Mesenchymal stem cell (in vitro differentiated cells and primary cell): ENCODE measurements around the gene ZNF408.

ENCODE experiments used
- DNase-seq: peaks from one replicate; pipeline ENCODE4 v3.0.0-alpha.2; 2013
- H2AFZ ChIP-seq: one replicate; pipeline ENCODE4 v1.6.1; 2013; ENCODE audit warnings: low read depth, mild to moderate bottlenecking, control low read depth, inconsistent platforms, low read length, moderate library complexity
- H2AK5ac ChIP-seq: 2 replicates; pipeline ENCODE4 v1.6.1; 2013; ENCODE audit warnings: low read length, moderate library complexity, mild to moderate bottlenecking, inconsistent platforms; ENCODE audit not compliant: severe bottlenecking
- H2BK120ac ChIP-seq: one replicate; pipeline ENCODE4 v1.6.1; 2013; ENCODE audit warnings: low read depth, mild to moderate bottlenecking, inconsistent platforms, low read length, moderate library complexity
- H2BK12ac ChIP-seq, 2 experiments: one replicate each; pipeline ENCODE4 v1.6.1; 2013; ENCODE audit warnings: inconsistent platforms in 2 of 2, low read length in 2 of 2, mild to moderate bottlenecking in 2 of 2, moderate library complexity in 2 of 2, control low read depth in 1 of 2
- H2BK15ac ChIP-seq: one replicate; pipeline ENCODE4 v1.6.1; 2013; ENCODE audit warnings: mild to moderate bottlenecking, low read depth, inconsistent platforms; ENCODE audit not compliant: poor library complexity, severe bottlenecking
- H2BK5ac ChIP-seq: 2 replicates; pipeline ENCODE4 v1.6.1; 2013; ENCODE audit warnings: low read depth, mild to moderate bottlenecking, low read length, control low read depth, inconsistent platforms; ENCODE audit not compliant: poor library complexity, severe bottlenecking
- H3K14ac ChIP-seq, 2 experiments: one replicate each; pipeline ENCODE4 v1.6.1; 2013; ENCODE audit warnings: inconsistent platforms in 2 of 2, low read length in 2 of 2, control low read depth in 1 of 2, mild to moderate bottlenecking in 1 of 2, moderate library complexity in 1 of 2
- H3K18ac ChIP-seq, 2 experiments: one replicate each; pipeline ENCODE4 v1.6.1; 2013; ENCODE audit warnings: inconsistent platforms in 2 of 2, low read length in 2 of 2, control low read depth in 1 of 2, low read depth in 1 of 2, mild to moderate bottlenecking in 1 of 2
- H3K23ac ChIP-seq, 2 experiments: one replicate each; pipeline ENCODE4 v1.6.1; 2013; ENCODE audit warnings: inconsistent platforms in 2 of 2, low read length in 2 of 2, mild to moderate bottlenecking in 2 of 2, moderate library complexity in 2 of 2, control low read depth in 1 of 2
- H3K27ac ChIP-seq: 2 replicates; pipeline ENCODE4 v1.5.1; 2013; ENCODE audit warnings: mild to moderate bottlenecking, moderate library complexity, low read length, control low read depth, inconsistent platforms; ENCODE audit not compliant: poor library complexity, severe bottlenecking
- H3K27me3 ChIP-seq, 2 experiments: 2 replicates each; pipeline versions ENCODE4 v1.6.1 to v1.7.0; 2013; ENCODE audit warnings: low read length in 2 of 2, mild to moderate bottlenecking in 2 of 2, moderate library complexity in 2 of 2, control low read depth in 1 of 2, inconsistent platforms in 1 of 2; ENCODE audit not compliant: control insufficient read depth in 1 of 2, insufficient read depth in 1 of 2
- H3K36me3 ChIP-seq, 2 experiments: 2 replicates each; pipeline versions ENCODE4 v1.6.1 to v1.7.0; 2013; ENCODE audit warnings: low read length in 2 of 2, control low read depth in 1 of 2, inconsistent platforms in 1 of 2, low read depth in 1 of 2, mild to moderate bottlenecking in 1 of 2; ENCODE audit not compliant: insufficient read depth in 2 of 2, control insufficient read depth in 1 of 2
- H3K4ac ChIP-seq, 2 experiments: one replicate each; pipeline ENCODE4 v1.6.1; 2013; ENCODE audit warnings: inconsistent platforms in 2 of 2, low read length in 2 of 2, mild to moderate bottlenecking in 2 of 2, moderate library complexity in 2 of 2, control low read depth in 1 of 2, low read depth in 1 of 2
- H3K4me1 ChIP-seq: 2 replicates; pipeline ENCODE4 v1.6.1; 2013; ENCODE audit warnings: low read depth, low read length, control low read depth; ENCODE audit not compliant: control insufficient read depth, insufficient read depth
- H3K4me2 ChIP-seq: 2 replicates; pipeline ENCODE4 v1.6.1; 2013; ENCODE audit warnings: low read length, mild to moderate bottlenecking, inconsistent platforms; ENCODE audit not compliant: poor library complexity, severe bottlenecking
- H3K4me3 ChIP-seq, 2 experiments: 2 replicates each; pipeline versions ENCODE4 v1.5.1 to v1.7.0; 2013; ENCODE audit warnings: low read length in 2 of 2, mild to moderate bottlenecking in 2 of 2, control low read depth in 1 of 2, low read depth in 1 of 2; ENCODE audit not compliant: insufficient read depth in 1 of 2
- H3K79me1 ChIP-seq: replicated peaks from 2 replicates; pipeline ENCODE4 v1.6.1; 2013; ENCODE audit warnings: mild to moderate bottlenecking, control low read depth, low read length, inconsistent platforms; ENCODE audit not compliant: poor library complexity, severe bottlenecking
- H3K9ac ChIP-seq: 2 replicates; pipeline ENCODE4 v1.7.0; 2013; ENCODE audit warnings: mild to moderate bottlenecking, low read length, moderate library complexity
- H3K9me3 ChIP-seq: 2 replicates; pipeline ENCODE4 v1.7.0; 2013; ENCODE audit warnings: mild to moderate bottlenecking, low read length; ENCODE audit not compliant: control insufficient read depth
- H4K8ac ChIP-seq: one replicate; pipeline ENCODE4 v1.6.1; 2013; ENCODE audit warnings: inconsistent platforms, mild to moderate bottlenecking, low read length, moderate library complexity
- H4K91ac ChIP-seq: one replicate; pipeline ENCODE4 v1.6.1; 2013; ENCODE audit warnings: mild to moderate bottlenecking, low read length, inconsistent platforms
- WGBS: methylation state at CpG from one replicate; pipeline ENCODE4 v1.1.7; 2013; ENCODE audit warnings: mixed read lengths; 5-methylcytosine and 5-hydroxymethylcytosine counted together

The ZNF408 gene

DNA sequence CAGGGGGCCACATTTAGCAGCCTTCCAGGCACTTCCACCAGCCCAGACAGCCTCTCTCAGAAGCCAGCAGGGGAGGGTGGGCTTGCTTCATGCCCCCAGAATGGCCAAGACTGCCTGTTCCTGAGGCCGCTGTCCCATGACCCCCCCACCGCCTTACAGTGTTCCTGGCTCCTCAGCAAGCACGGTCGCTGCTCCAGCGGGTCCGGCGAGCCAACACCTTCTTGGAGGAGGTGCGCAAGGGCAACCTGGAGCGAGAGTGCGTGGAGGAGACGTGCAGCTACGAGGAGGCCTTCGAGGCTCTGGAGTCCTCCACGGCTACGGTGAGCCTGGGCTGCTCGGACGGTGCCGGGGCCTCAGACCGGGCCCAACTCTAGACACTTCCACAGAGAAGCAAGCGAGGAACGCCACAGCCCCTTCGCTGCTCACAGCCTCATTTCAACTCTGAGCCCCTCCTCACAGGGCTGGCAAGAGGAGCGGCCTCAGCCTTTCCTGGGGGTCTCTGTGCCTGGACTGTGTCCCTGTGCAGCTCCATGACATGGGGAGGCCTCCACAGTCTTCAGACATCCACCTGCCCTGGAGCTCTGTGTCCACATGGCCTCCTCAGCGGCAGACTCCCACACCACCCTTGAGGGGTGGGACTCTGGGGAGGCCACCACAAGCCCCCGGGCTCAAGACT is 18.9 kb downstream of the ZNF408 start:
- no peak overlapping the region for H2AFZ ChIP-seq
- no peak overlapping the region for H2BK12ac ChIP-seq
- no peak overlapping the region for H4K91ac ChIP-seq
- H3K4me3 ChIP-seq, result no peak overlapping the region
- no peak overlapping the region for H3K27ac ChIP-seq
- no peaks in the 10 kb centered on the region for H3K9me3 ChIP-seq
- H3K36me3 ChIP-seq, result no peaks in the 10 kb centered on the region
- no peak overlapping the region for H2BK15ac ChIP-seq
- no peak overlapping the region for H3K18ac ChIP-seq
- H3K4ac ChIP-seq, result no peak overlapping the region
- no peak overlapping the region for H3K23ac ChIP-seq
- no peak overlapping the region for H3K9ac ChIP-seq
- no peak overlapping the region for H3K4me2 ChIP-seq
- H2BK5ac ChIP-seq, result no peak overlapping the region
- no peak overlapping the region for H2AK5ac ChIP-seq
- no peak overlapping the region for H2BK120ac ChIP-seq
- no peak overlapping the region for H3K14ac ChIP-seq
- 96% methylated on average over 25 of the region's 25 CpGs for WGBS
- no peaks in the 10 kb centered on the region for H3K27me3 ChIP-seq
- H4K8ac ChIP-seq, result no peak overlapping the region
- H3K79me1 ChIP-seq, result no peaks in the 10 kb centered on the region
- DNase-seq, result no peak
- peaks cover 13% of the 10 kb centered on the region for H3K4me1 ChIP-seq

DNA sequence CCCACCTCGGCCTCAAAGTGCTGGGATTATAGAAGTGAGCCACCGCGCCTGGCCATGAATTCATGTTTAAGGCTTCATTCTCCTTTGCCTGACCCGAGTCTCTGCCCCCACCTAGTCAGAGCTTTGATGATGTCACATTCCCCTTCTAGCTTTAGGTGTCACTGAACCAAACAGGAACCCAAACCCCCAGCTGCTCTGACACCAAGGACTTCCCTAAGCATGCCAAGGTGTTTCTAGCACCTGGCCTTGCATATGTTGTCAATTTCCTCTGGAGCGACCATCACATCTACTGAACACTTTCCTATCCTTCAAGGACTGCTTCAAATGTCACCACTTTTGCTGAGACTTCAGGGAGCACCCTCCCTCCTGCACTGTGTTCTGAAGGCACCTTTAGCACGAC is 20.5 kb downstream of the ZNF408 start:
- Histone ChIP-seq H3K36me3 (no peaks in the 10 kb centered on the region), H3K27me3 (no peaks in the 10 kb centered on the region)

DNA sequence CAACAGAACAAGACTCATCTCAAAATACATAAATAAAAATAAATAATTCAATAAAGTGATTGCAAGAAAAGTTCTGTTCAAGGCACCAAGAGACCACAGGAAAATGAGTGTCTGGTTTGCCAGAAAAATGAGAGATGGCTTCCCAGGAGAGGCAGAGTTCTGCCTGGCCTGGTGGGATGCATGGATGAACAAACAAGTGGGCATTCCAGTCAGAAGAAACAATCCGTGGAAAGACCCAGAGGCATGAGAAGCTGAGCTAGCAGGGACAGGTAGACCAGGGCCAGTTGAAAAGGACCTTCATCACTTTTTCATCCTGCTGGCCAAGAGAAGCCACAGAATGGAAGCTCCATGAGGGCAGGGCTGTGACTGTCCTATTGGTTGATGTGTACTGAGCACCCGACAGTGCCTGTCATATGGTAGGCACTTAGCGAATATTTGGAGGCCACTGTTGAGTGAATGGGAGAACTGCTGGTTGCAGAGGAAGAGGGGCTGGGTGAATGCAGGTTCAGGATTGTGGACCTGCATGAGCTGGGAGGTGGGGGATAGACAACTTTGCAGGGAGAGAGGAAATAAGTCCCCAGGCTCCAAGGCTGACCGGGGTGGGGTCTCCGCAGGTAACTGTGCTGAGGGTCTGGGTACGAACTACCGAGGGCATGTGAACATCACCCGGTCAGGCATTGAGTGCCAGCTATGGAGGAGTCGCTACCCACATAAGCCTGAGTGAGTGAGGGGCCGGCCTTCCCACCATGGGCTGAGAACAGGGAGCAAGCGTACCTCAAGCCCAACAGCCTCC is 21.9 kb downstream of the ZNF408 start:
- Histone ChIP-seq H4K8ac (no peak overlapping the region), H3K14ac (no peak overlapping the region), H3K9me3 (no peaks in the 10 kb centered on the region), H4K91ac (no peak overlapping the region), H3K23ac (no peak overlapping the region), H3K4me3 (no peak overlapping the region), H2BK15ac (no peak overlapping the region), H2AFZ (no peak overlapping the region), H3K27me3 (no peaks in the 10 kb centered on the region), H3K4me1 (peaks cover 20% of the 10 kb centered on the region), H2BK12ac (no peak overlapping the region), H3K18ac (no peak overlapping the region), H3K9ac (no peak overlapping the region), H3K27ac (no peak overlapping the region), H3K4me2 (no peak overlapping the region), H3K4ac (no peak overlapping the region), H2AK5ac (no peak overlapping the region), H3K79me1 (no peaks in the 10 kb centered on the region), H2BK120ac (no peak overlapping the region), H2BK5ac (no peak overlapping the region), H3K36me3 (no peaks in the 10 kb centered on the region)
- DNase-seq, result no peak
- WGBS, result 95% methylated on average over 11 of the region's 11 CpGs

More for the DNA sequence above, 20.5 kb downstream of the ZNF408 start:
- Histone ChIP-seq H4K91ac (no peak overlapping the region), H2AFZ (no peak overlapping the region), H4K8ac (no peak overlapping the region), H2BK120ac (no peak overlapping the region), H3K79me1 (no peaks in the 10 kb centered on the region), H3K14ac (no peak overlapping the region), H3K18ac (no peak overlapping the region), H3K4ac (no peak overlapping the region), H3K4me3 (no peak overlapping the region), H2BK15ac (no peak overlapping the region), H2BK12ac (no peak overlapping the region), H2BK5ac (no peak overlapping the region), H3K4me1 (peaks cover 20% of the 10 kb centered on the region), H3K4me2 (no peak overlapping the region), H3K9ac (no peak overlapping the region), H3K23ac (no peak overlapping the region), H3K27ac (no peak overlapping the region), H2AK5ac (no peak overlapping the region), H3K9me3 (no peaks in the 10 kb centered on the region)
- 91% methylated on average over 6 of the region's 6 CpGs for WGBS
- no peak for DNase-seq

DNA sequence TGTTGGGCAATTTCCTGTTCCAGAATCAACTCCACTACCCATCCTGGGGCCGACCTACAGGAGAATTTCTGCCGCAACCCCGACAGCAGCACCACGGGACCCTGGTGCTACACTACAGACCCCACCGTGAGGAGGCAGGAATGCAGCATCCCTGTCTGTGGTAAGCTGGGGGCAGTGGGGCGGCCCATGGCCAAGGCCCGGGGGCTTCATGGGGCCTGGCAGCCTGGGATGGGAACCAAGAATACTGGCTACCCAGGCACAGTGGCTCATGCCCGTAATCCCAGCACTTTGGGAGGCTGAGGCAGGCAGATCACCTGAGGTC is 22.5 kb downstream of the ZNF408 start:
- Histone ChIP-seq H3K4me1 (peaks cover 16% of the 10 kb centered on the region), H2BK12ac (no peak overlapping the region), H3K23ac (no peak overlapping the region), H3K79me1 (no peaks in the 10 kb centered on the region), H4K91ac (no peak overlapping the region), H4K8ac (no peak overlapping the region), H3K36me3 (no peaks in the 10 kb centered on the region), H3K9me3 (no peaks in the 10 kb centered on the region), H3K27me3 (no peaks in the 10 kb centered on the region), H3K18ac (no peak overlapping the region), H3K4me2 (no peak overlapping the region), H2BK5ac (no peak overlapping the region), H3K27ac (no peak overlapping the region), H3K9ac (no peak overlapping the region), H2BK15ac (no peak overlapping the region), H3K4me3 (no peak overlapping the region), H2AFZ (no peak overlapping the region), H3K14ac (no peak overlapping the region), H2AK5ac (no peak overlapping the region), H3K4ac (no peak overlapping the region), H2BK120ac (no peak overlapping the region)
- WGBS, result 95% methylated on average over 8 of the region's 8 CpGs
- no peak for DNase-seq
